ENCODE data around the gene ZNF217.

DNA sequence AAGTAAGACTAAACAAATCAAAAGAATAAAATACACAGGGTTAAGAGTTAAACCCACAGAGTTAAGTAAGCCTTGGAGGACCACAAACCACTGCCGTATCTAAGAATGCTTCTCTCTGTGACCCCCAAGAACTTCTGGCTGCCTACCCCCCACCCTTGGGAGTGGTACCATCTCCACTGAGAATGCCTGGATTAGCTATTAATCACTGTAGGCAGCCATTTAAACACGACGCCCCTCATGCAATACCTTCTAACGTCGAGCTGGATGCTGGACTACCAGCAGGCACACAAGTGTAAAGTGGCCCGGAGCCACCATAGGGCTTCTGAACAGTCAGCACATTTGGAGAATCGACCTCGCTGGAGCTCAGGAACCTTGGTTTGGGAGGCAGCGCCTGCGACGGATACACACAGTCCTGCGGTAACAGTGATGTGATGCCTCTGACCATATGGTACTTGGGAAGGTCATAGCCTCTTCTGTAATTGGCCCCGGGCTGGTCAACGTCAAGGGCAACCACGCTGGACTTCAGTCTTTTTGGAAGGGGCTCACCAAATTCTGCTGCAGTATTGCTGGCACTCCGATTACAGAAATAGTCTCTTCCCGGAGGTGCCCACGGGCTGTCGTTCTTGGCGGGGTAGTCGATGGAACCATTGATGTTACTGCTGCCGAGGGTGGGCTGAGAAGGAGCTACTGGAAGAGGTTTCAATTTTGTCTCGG is 18.0 kb downstream of the ZNF217 start:
- TF ChIP-seq, protein P1, sequence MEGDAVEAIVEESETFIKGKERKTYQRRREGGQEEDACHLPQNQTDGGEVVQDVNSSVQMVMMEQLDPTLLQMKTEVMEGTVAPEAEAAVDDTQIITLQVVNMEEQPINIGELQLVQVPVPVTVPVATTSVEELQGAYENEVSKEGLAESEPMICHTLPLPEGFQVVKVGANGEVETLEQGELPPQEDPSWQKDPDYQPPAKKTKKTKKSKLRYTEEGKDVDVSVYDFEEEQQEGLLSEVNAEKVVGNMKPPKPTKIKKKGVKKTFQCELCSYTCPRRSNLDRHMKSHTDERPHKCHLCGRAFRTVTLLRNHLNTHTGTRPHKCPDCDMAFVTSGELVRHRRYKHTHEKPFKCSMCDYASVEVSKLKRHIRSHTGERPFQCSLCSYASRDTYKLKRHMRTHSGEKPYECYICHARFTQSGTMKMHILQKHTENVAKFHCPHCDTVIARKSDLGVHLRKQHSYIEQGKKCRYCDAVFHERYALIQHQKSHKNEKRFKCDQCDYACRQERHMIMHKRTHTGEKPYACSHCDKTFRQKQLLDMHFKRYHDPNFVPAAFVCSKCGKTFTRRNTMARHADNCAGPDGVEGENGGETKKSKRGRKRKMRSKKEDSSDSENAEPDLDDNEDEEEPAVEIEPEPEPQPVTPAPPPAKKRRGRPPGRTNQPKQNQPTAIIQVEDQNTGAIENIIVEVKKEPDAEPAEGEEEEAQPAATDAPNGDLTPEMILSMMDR (IDR thresholded peaks at IDR 0.05; ENCODE audit: low read depth, low read length, poor library complexity, severe bottlenecking) = no peak
- no peak for TF ChIP-seq EZH2phosphoT487 (IDR thresholded peaks at IDR 0.05; ENCODE audit: borderline replicate concordance, low read length)
